Esophagus squamous epithelium (tissue), 5 donors: ENCODE results near the gene OSBPL9. TPM values are rescaled to one million over a fixed set of nuclear protein-coding genes. Genes with fewer than 3 reads are reported as not detected.

Experiments used
- DNase-seq: peaks from one replicate; lab custom pipeline; 2025; lab: John Stamatoyannopoulos, UW
- H3K27ac ChIP-seq, 4 donors: fragments of 200-600 bp; sonication (generic); one replicate each; pipeline ENCODE4 v1.5.1; 2016 to 2019; ENCODE audit warnings: mild to moderate bottlenecking in 1 of 4
- H3K27me3 ChIP-seq, 4 donors: fragments of 200-600 bp; sonication (generic); 1 replicate in 3 of 4; 2 replicates in 1 of 4; pipeline versions ENCODE4 v1.5.1 to v1.6.0; 2017 to 2021; ENCODE audit warnings: antibody characterized with exemption in 1 of 4
- H3K36me3 ChIP-seq, 3 donors: fragments of 200-600 bp; sonication (generic); one replicate each; pipeline ENCODE4 v1.5.1; 2016 to 2019
- H3K4me1 ChIP-seq, 3 donors: fragments of 200-600 bp; sonication (generic); one replicate each; pipeline ENCODE4 v1.5.1; 2017 to 2019
- H3K4me3 ChIP-seq, 4 donors: fragments of 200-600 bp; sonication (generic); 1 replicate in 3 of 4; 2 replicates in 1 of 4; pipeline ENCODE4 v1.5.1; 2016 to 2019; ENCODE audit warnings: mild to moderate bottlenecking in 2 of 4, moderate library complexity in 1 of 4
- H3K9me3 ChIP-seq, 3 donors: fragments of 200-600 bp; sonication (generic); one replicate each; pipeline ENCODE4 v1.5.1; 2016 to 2019
- CTCF ChIP-seq, 6 experiments: fragments of 450-650 bp in 4 of 6; fragments of 200-600 bp in 2 of 6; sonication (generic) in 2 of 6; IDR thresholded peaks; one replicate each; pipeline ENCODE4 v1.5.1; 2016 to 2019; ENCODE audit warnings: antibody characterized with exemption in 6 of 6, mild to moderate bottlenecking in 4 of 6, moderate library complexity in 4 of 6
- POLR2A ChIP-seq, 4 donors: fragments of 450-650 bp; IDR thresholded peaks; one replicate each; pipeline ENCODE4 v1.6.1; 2017; ENCODE audit warnings: antibody characterized with exemption in 4 of 4, mild to moderate bottlenecking in 4 of 4, moderate library complexity in 3 of 4
- WGBS, 2 donors: methylation state at CpG; one replicate each; pipeline ENCODE4 v1.1.5; 2018; 5-methylcytosine and 5-hydroxymethylcytosine counted together
- intact Hi-C: fragments of 100-400 bp; cut with DNase I; formaldehyde crosslinking; loops from one replicate; pipeline ENCODE4 v1.15.0; 2022
- small RNA-seq, 4 donors: library from RNA; depleted of rRNA; stranded (forward); fragments of <200 nt; gene quantifications; one replicate each; pipeline ENCODE3, GENCODE V24; 2016
- total RNA-seq, 4 donors: library from RNA; depleted of rRNA; stranded (reverse); fragments of >200 nt; gene quantifications; one replicate each; pipeline ENCODE4 v1.1.0, GENCODE V29; 2016
- donor health status: DM: yes; HTN: yes; CAD: no.

Gene OSBPL9
- total RNA-seq, 4 donors from 2014 or later: 13.9 to 71.9 (median 37.4) TPM

- H3K36me3 ChIP-seq: peaks cover 0 to 75% (median 8%) of the 10 kb centered on the region in 3 donors
- no peaks in the 10 kb centered on the region for H3K9me3 ChIP-seq
- TF ChIP-seq CTCF (IDR thresholded peaks at IDR 0.05) (no peak), POLR2A (IDR thresholded peaks at IDR 0.05) (no peak)
- 75 to 88% methylated on average over 1 of the region's 1 CpG for WGBS, 2 donors
- intact Hi-C loops: no loop called here
- H3K27ac ChIP-seq: no peak overlapping the region
- H3K4me1 ChIP-seq: no peaks in the 10 kb centered on the region
- no peak overlapping the region for H3K4me3 ChIP-seq
- no peak for DNase-seq
- H3K27me3 ChIP-seq: no peaks in the 10 kb centered on the region
Measured at GRCh38 chr1:51837243-51837642, 220.4 kb downstream of the OSBPL9 start.

Small RNAs within 50 kb of the gene (small RNA-seq; reads per million reads assigned to genes)
- gene AL050343.2 (0 reads per million in 4 donors), gene RF00568 (0 reads per million in 4 donors)

Other genes starting within 250 kb of the OSBPL9 start
- gene EPS15, start 97.8 kb upstream of the OSBPL9 start, total RNA-seq: 10 to 100 TPM; 24.8 to 86.8 (median 46.8) TPM